Neural progenitor cell (in vitro differentiated cells): ENCODE measurements around the gene SPATA45. TPM values are rescaled to one million over a fixed set of nuclear protein-coding genes. Genes with fewer than 3 reads are reported as not detected.
"Not testable (repeated sequence)": the region's sequence is repeated elsewhere in the genome, so short reads cannot be mapped to it uniquely, and the experiment has no call there.

Experiments used
- DNase-seq: peaks from one replicate; pipeline ENCODE4 v3.0.0-alpha.2; 2016; ENCODE audit warnings: low spot score
- H2AFZ ChIP-seq: fragments of 200-600 bp; sonication (generic); replicated peaks from 2 replicates; pipeline ENCODE4 v1.6.1; 2016; ENCODE audit warnings: antibody characterized with exemption
- H3F3A ChIP-seq: fragments of 200-600 bp; sonication (generic); 2 replicates; pipeline ENCODE4 v1.6.1; 2016; ENCODE audit warnings: antibody characterized with exemption, low read depth
- H3K27ac ChIP-seq: fragments of 200-600 bp; sonication (generic); 2 replicates; pipeline ENCODE4 v1.5.1; 2016; ENCODE audit warnings: mild to moderate bottlenecking
- H3K27me3 ChIP-seq: fragments of 200-600 bp; sonication (generic); 2 replicates; pipeline ENCODE4 v1.6.1; 2016; ENCODE audit warnings: mild to moderate bottlenecking, moderate library complexity
- H3K36me3 ChIP-seq: fragments of 200-600 bp; sonication (generic); 2 replicates; pipeline ENCODE4 v1.5.1; 2016
- H3K4me1 ChIP-seq: fragments of 200-600 bp; sonication (generic); 2 replicates; pipeline ENCODE4 v1.6.1; 2016; ENCODE audit warnings: mixed run types
- H3K4me2 ChIP-seq: fragments of 200-600 bp; sonication (generic); 2 replicates; pipeline ENCODE4 v1.6.1; 2016
- H3K4me3 ChIP-seq: fragments of 200-600 bp; sonication (generic); 2 replicates; pipeline ENCODE4 v1.5.1; 2016
- H3K79me2 ChIP-seq: fragments of 200-600 bp; sonication (generic); 2 replicates; pipeline ENCODE4 v1.6.1; 2016; ENCODE audit warnings: low read depth
- H3K9ac ChIP-seq: fragments of 200-600 bp; sonication (generic); 2 replicates; pipeline ENCODE4 v1.6.1; 2016
- H3K9me3 ChIP-seq: fragments of 200-600 bp; sonication (generic); 2 replicates; pipeline ENCODE4 v1.5.1; 2016; ENCODE audit warnings: low read depth
- H4K20me1 ChIP-seq: fragments of 200-600 bp; sonication (generic); 2 replicates; pipeline ENCODE4 v1.6.1; 2016; ENCODE audit warnings: low read depth
- H3K27ac Mint-ChIP-seq: 3 replicates; pipeline ENCODE4 v1.8.0; 2021; ENCODE audit warnings: mixed read lengths
- H3K27me3 Mint-ChIP-seq: 2 replicates; pipeline ENCODE4 v1.8.0; 2022; ENCODE audit warnings: low read depth, mild to moderate bottlenecking, inconsistent platforms, moderate library complexity, mixed read lengths; ENCODE audit not compliant: insufficient read depth
- H3K36me3 Mint-ChIP-seq: 3 replicates; pipeline ENCODE4 v1.8.0; 2021; ENCODE audit warnings: mixed read lengths
- H3K4me1 Mint-ChIP-seq: 3 replicates; pipeline ENCODE4 v1.8.0; 2021; ENCODE audit warnings: mixed read lengths
- H3K4me3 Mint-ChIP-seq: 3 replicates; pipeline ENCODE4 v1.8.0; 2021; ENCODE audit warnings: mild to moderate bottlenecking, moderate library complexity, mixed read lengths
- H3K9me3 Mint-ChIP-seq: 3 replicates; pipeline ENCODE4 v1.8.0; 2020; ENCODE audit warnings: mixed read lengths
- EZH2 ChIP-seq: fragments of 200-600 bp; sonication (generic); IDR thresholded peaks from 2 replicates; pipeline ENCODE4 v1.6.1; 2017; ENCODE audit warnings: antibody characterized with exemption, mild to moderate bottlenecking, moderate library complexity
- EZH2phosphoT487 ChIP-seq: fragments of 200-600 bp; sonication (generic); IDR thresholded peaks from 2 replicates; pipeline ENCODE4 v1.6.1; 2017; ENCODE audit warnings: antibody characterized with exemption
- total RNA-seq: library from RNA; depleted of rRNA; stranded (reverse); fragments of >200 nt; gene quantifications from 2 replicates; pipeline ENCODE4 v1.2.3, GENCODE V29; 2015; ENCODE audit warnings: low replicate concordance
- TF ChIP-seq, protein P1 (sequence below): fragments of 200-600 bp; sonication (generic); IDR thresholded peaks from 2 replicates; pipeline ENCODE4 v1.5.1; 2017; ENCODE audit warnings: antibody characterized with exemption, mild to moderate bottlenecking

The SPATA45 gene
- total RNA-seq, 1 donor from 2014 or later, result not detected

DNA sequence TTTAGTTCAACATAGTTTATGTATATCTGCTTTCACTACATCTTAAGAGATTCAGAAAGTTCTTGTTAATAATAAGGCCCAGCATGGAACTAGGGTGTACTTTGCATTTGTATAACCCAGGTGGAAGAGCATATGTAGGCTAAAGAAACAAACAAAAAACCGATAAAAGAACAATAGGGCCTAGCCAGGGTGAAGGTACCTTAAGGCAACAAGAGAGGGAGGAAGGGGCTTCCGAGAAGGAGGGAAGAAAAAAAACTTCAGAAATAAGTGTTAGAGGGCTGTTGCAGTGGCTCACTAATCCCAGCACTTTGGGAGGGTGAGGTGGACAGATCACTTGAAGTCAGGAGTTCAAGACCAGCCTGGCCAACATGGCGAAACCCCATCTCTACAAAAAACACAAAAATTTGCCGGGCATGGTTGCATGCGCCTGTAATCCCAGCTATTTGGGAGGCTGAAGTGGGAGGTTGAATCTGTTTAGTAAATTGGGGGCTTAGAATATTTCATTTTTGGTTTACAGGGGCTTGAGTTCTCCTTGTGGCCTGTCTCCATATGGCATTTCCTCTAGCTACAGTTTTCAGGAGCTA, 4.7 kb upstream of the SPATA45 start:
- peaks cover 6% of the 10 kb centered on the region for H3K79me2 ChIP-seq
- no peak overlapping the region for H2AFZ ChIP-seq
- no peak overlapping the region for H3K4me2 ChIP-seq
- TF ChIP-seq, protein P1, sequence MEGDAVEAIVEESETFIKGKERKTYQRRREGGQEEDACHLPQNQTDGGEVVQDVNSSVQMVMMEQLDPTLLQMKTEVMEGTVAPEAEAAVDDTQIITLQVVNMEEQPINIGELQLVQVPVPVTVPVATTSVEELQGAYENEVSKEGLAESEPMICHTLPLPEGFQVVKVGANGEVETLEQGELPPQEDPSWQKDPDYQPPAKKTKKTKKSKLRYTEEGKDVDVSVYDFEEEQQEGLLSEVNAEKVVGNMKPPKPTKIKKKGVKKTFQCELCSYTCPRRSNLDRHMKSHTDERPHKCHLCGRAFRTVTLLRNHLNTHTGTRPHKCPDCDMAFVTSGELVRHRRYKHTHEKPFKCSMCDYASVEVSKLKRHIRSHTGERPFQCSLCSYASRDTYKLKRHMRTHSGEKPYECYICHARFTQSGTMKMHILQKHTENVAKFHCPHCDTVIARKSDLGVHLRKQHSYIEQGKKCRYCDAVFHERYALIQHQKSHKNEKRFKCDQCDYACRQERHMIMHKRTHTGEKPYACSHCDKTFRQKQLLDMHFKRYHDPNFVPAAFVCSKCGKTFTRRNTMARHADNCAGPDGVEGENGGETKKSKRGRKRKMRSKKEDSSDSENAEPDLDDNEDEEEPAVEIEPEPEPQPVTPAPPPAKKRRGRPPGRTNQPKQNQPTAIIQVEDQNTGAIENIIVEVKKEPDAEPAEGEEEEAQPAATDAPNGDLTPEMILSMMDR, result no peak
- TF ChIP-seq EZH2phosphoT487 (no peak), EZH2 (no peak)
- H3K9me3 ChIP-seq, result no peaks in the 10 kb centered on the region
- no peak overlapping the region for H3K4me3 ChIP-seq
- H3K4me1 ChIP-seq, result peaks cover 7% of the 10 kb centered on the region
- no peaks in the 10 kb centered on the region for H3K36me3 ChIP-seq
- peaks cover 6% of the 10 kb centered on the region for H3F3A ChIP-seq
- H3K4me3 Mint-ChIP-seq, result no peak overlapping the region
- H3K27me3 ChIP-seq, result no peaks in the 10 kb centered on the region
- peaks cover 4% of the 10 kb centered on the region for H3K36me3 Mint-ChIP-seq
- no peak overlapping the region for H3K27ac Mint-ChIP-seq
- peaks cover 2% of the 10 kb centered on the region for H3K9me3 Mint-ChIP-seq
- H3K4me1 Mint-ChIP-seq, result peaks cover 9% of the 10 kb centered on the region
- H3K27ac ChIP-seq, result no peak overlapping the region
- DNase-seq, result no peak
- no peak overlapping the region for H3K9ac ChIP-seq
- no peaks in the 10 kb centered on the region for H4K20me1 ChIP-seq
- H3K27me3 Mint-ChIP-seq, result no peaks in the 10 kb centered on the region

GRCh38 chr1:212844521-212844920, 2.9 kb downstream of the SPATA45 start:
- DNase-seq, H3K27ac ChIP-seq, H2AFZ ChIP-seq, H3K4me2 ChIP-seq, H3K4me1 ChIP-seq, H3K4me1 Mint-ChIP-seq, H4K20me1 ChIP-seq, H3K4me3 Mint-ChIP-seq, H3K4me3 ChIP-seq, H3K27me3 ChIP-seq, H3K27ac Mint-ChIP-seq, H3K9me3 Mint-ChIP-seq, H3F3A ChIP-seq, H3K79me2 ChIP-seq, H3K9ac ChIP-seq, H3K27me3 Mint-ChIP-seq, H3K9me3 ChIP-seq, H3K36me3 ChIP-seq, H3K36me3 Mint-ChIP-seq: not testable (repeated sequence)

GRCh38 chr1:212838145-212838544, 9.3 kb downstream of the SPATA45 start:
- Histone ChIP-seq H3F3A (no peaks in the 10 kb centered on the region), H4K20me1 (no peaks in the 10 kb centered on the region), H3K79me2 (no peaks in the 10 kb centered on the region), H3K4me1 (no peaks in the 10 kb centered on the region), H3K27me3 (no peaks in the 10 kb centered on the region), H3K9ac (no peak overlapping the region), H3K36me3 (no peaks in the 10 kb centered on the region), H3K9me3 (no peaks in the 10 kb centered on the region), H3K4me2 (no peak overlapping the region), H2AFZ (no peak overlapping the region), H3K27ac (no peak overlapping the region), H3K4me3 (no peak overlapping the region)
- TF ChIP-seq, protein P1, result no peak
- no peak for TF ChIP-seq EZH2
- TF ChIP-seq EZH2phosphoT487, result no peak
- Mint-ChIP-seq H3K27ac (no peak overlapping the region), H3K36me3 (no peaks in the 10 kb centered on the region), H3K9me3 (no peaks in the 10 kb centered on the region), H3K27me3 (peaks cover 4% of the 10 kb centered on the region), H3K4me3 (no peak overlapping the region), H3K4me1 (no peaks in the 10 kb centered on the region)
- no peak for DNase-seq

- not testable (repeated sequence) for H3K36me3 ChIP-seq, H3K27me3 ChIP-seq, H4K20me1 ChIP-seq, H3K27ac ChIP-seq, H2AFZ ChIP-seq, H3K27me3 Mint-ChIP-seq, H3K9ac ChIP-seq, H3K9me3 Mint-ChIP-seq, H3K4me3 Mint-ChIP-seq, H3K79me2 ChIP-seq, DNase-seq, H3K4me1 Mint-ChIP-seq, H3F3A ChIP-seq, H3K9me3 ChIP-seq, H3K4me1 ChIP-seq, H3K4me2 ChIP-seq, H3K4me3 ChIP-seq, H3K36me3 Mint-ChIP-seq, H3K27ac Mint-ChIP-seq
Observed at GRCh38 chr1:212833211-212834207, 13.9 kb downstream of the SPATA45 start.
